Ectodermal cell (in vitro differentiated cells): ENCODE data around the gene ASTN2.

Experiments
- H3K27ac ChIP-seq: 2 replicates; pipeline ENCODE4 v1.7.0; 2013; ENCODE audit warnings: mild to moderate bottlenecking, low read depth, low read length; ENCODE audit not compliant: insufficient read depth, poor library complexity, severe bottlenecking
- H3K27me3 ChIP-seq: 2 replicates; pipeline ENCODE4 v1.7.0; 2013; ENCODE audit warnings: mild to moderate bottlenecking, low read length; ENCODE audit not compliant: insufficient read depth, control insufficient read depth, poor library complexity, severe bottlenecking
- H3K36me3 ChIP-seq: one replicate; pipeline ENCODE4 v1.7.0; 2013; ENCODE audit warnings: low read length; ENCODE audit not compliant: control insufficient read depth, insufficient read depth
- H3K4me1 ChIP-seq: one replicate; pipeline ENCODE4 v1.7.0; 2013; ENCODE audit warnings: low read length; ENCODE audit not compliant: control insufficient read depth, insufficient read depth
- H3K4me3 ChIP-seq: 2 replicates; pipeline ENCODE4 v1.7.0; 2013; ENCODE audit warnings: low read depth, low read length, control low read depth; ENCODE audit not compliant: insufficient read depth
- H3K9me3 ChIP-seq: 2 replicates; pipeline ENCODE4 v1.7.0; 2013; ENCODE audit warnings: mild to moderate bottlenecking, low read length, moderate library complexity; ENCODE audit not compliant: control insufficient read depth
- WGBS, 2 experiments: methylation state at CpG; one replicate each; pipeline ENCODE4 v1.1.7; 2013; ENCODE audit warnings: missing lambda C conversion rate in 2 of 2; 5-methylcytosine and 5-hydroxymethylcytosine counted together

The ASTN2 gene

DNA sequence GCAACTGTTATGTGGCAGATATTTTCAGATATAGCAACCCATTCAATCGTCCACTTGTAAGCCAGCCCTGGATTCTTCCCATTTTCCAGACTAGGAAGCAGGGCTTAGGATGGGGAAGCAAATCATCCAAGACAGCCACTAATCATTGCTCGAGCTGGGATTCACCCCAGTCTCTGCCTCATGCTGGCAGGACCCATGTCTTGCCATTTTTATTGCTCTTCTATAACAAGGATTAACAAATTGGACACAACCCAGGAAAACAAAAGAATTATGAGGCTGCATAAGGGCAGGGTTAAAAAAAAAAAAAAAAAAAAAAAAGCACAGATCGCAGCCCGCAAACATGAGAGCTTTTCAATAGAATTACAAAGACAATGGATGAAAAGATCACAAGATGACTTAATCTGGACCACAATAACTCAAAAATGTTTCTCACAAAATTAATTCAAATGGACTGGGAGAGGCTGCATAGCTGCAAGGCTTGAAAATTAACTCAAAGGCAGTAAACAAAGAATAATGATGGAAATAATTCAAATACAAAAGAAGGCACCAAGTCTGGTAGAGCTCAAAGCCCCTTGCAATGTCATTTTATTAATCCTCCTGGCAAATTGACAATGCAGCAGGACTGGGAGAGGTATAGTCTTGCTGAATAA, 40.7 kb downstream of the ASTN2 start:
- Histone ChIP-seq H3K4me1 (peaks cover 3% of the 10 kb centered on the region), H3K36me3 (no peaks in the 10 kb centered on the region), H3K27ac (no peak overlapping the region), H3K9me3 (no peaks in the 10 kb centered on the region), H3K4me3 (no peak overlapping the region), H3K27me3 (no peaks in the 10 kb centered on the region)
- 64 to 65% methylated on average over 3 of the region's 4 CpGs for WGBS, 2 experiments

DNA sequence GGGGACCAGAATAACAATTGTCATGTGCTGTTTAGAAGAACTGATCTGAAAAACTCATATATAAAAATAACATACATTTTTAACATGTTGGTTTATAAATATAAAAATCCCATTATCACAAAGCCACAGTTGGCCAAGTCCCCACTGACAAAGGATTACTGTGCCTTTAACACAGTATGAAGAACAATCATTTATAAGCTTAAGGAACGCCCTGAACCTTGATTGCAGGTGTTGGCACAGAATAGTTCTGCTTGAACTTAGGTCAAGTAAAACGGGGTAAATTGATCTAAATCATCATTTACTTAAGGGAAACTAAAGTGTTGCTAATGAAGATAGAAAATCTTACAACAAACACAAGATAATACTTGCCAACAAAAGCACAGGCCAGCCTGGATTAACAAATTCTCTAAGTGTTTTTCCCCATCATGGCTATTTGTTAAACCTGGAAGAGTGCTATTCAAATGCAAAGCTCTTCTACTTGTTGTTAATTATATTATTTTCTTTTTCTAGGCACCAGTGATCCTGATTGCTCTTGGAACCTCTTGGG, 46.1 kb downstream of the ASTN2 start:
- H3K27me3 ChIP-seq = no peaks in the 10 kb centered on the region
- WGBS, 2 experiments = 64 to 86% methylated on average over 1 of the region's 2 CpGs
- no peaks in the 10 kb centered on the region for H3K4me1 ChIP-seq

DNA sequence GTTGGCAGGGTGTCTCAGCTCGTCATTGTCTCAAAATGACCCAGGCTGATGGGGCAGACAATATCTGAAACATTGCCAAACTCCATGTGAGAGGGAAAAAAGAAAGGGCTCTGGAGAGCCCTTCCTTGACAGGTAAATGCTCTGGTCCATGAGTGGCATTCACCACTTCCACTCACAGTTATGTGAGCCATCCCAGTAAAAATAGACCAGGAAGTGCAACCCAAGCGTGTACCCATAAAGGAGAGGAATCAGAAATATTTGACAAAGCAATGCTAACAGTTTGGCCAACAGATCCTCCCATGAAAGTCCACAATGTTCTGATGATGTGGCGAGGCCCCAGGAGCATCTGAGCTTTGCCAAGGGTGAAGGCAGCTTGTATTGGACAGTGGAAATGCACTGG, 49.4 kb downstream of the ASTN2 start:
- no peaks in the 10 kb centered on the region for H3K36me3 ChIP-seq
- no peaks in the 10 kb centered on the region for H3K27me3 ChIP-seq
- H3K27ac ChIP-seq = no peak overlapping the region
- no peaks in the 10 kb centered on the region for H3K4me1 ChIP-seq
- no peak overlapping the region for H3K4me3 ChIP-seq
- H3K9me3 ChIP-seq = no peaks in the 10 kb centered on the region
- 91 to 97% methylated on average over 3 of the region's 3 CpGs for WGBS, 2 experiments

More for the DNA sequence above, 46.1 kb downstream of the ASTN2 start:
- Histone ChIP-seq H3K27ac (no peak overlapping the region), H3K4me3 (no peak overlapping the region), H3K36me3 (no peaks in the 10 kb centered on the region), H3K9me3 (no peaks in the 10 kb centered on the region)

DNA sequence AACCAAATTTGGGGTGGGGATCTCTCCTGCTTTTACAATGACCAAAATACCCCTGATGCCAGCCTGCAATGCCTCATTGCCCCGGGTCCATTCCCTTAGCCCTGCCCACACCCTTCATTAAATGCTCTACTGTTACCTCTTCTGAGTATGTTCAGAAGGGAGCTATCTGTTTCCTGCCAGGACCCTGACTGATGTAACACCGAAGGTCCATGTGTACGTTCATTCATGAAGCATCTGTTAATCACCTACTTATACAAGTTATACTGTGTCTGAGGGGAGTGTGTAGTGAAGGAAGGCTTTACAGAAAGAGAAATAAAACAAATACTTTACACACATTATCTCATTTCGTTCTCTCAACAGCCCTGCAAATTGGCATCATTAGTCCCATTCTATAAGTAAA, 51.9 kb downstream of the ASTN2 start:
- no peaks in the 10 kb centered on the region for H3K9me3 ChIP-seq
- no peaks in the 10 kb centered on the region for H3K4me1 ChIP-seq
- no peak overlapping the region for H3K27ac ChIP-seq
- H3K36me3 ChIP-seq = no peaks in the 10 kb centered on the region
- H3K4me3 ChIP-seq = no peak overlapping the region
- WGBS, 2 experiments = 85 to 90% methylated on average over 2 to 3 of the region's 4 CpGs
- no peaks in the 10 kb centered on the region for H3K27me3 ChIP-seq

DNA sequence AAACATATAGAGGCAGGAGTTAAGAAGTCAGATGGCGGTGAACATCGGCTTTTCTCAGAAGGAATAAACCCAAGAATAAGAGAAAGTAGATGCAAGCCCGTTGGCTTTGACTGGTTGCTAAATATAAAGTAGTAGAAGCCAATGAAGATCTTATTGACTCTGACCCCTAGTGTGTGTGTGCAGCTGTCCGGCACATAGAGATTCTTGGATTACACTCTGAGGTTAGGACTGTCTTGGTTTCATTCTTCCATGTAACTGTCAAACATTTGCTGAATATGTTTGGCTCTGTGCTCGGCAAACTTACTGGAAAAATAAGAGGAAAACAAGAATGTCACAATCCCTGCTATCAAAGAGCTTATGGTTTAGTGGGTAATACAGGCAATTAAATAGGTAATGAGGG, 54.9 kb downstream of the ASTN2 start:
- Histone ChIP-seq H3K27ac (no peak overlapping the region), H3K4me3 (no peak overlapping the region), H3K36me3 (no peaks in the 10 kb centered on the region), H3K27me3 (no peaks in the 10 kb centered on the region), H3K4me1 (no peaks in the 10 kb centered on the region), H3K9me3 (no peaks in the 10 kb centered on the region)
- 96 to 97% methylated on average over 5 of the region's 5 CpGs for WGBS, 2 experiments

DNA sequence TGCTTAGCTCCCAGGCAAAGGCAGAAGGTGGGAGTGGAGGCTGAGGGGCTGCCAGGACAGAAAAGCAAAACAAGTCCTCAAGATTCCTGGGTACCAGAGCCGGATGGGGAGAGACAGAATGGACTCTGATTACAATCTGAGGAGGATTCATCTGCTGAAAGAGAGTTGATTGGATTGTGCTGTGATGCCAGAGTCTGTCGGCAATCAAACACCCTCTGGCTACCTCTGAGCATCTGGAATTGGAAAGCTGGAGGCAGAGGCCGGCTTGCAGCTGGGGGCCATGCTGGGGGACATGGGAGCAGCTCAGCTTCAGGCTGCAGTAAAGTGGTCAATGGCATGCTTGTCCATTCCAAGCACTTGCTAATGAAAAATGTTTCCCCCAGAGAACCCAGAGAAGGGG, 59.3 kb downstream of the ASTN2 start:
- Histone ChIP-seq H3K9me3 (no peaks in the 10 kb centered on the region), H3K27ac (no peak overlapping the region), H3K36me3 (no peaks in the 10 kb centered on the region), H3K4me1 (no peaks in the 10 kb centered on the region), H3K27me3 (no peaks in the 10 kb centered on the region), H3K4me3 (no peak overlapping the region)
- 91 to 95% methylated on average over 3 of the region's 3 CpGs for WGBS, 2 experiments

DNA sequence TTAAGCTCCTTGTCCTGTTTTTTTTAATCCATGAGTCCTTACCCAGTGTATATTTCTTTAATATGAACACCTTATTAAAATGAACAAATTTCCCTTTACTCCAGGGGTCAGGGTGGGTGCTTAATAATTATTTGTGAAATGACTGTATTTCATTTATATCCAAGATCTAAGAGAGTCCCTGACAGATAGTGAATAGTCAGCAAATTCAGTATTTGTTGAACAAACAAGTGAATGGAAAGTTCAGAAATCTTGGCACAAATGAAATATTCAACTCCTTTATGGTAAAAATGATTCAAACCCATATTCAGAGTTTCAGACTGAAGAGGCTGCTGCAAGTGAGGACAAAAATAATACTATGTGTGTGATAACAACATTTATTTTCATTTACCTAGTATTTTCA, 59.9 kb downstream of the ASTN2 start:
- Histone ChIP-seq H3K9me3 (no peaks in the 10 kb centered on the region), H3K36me3 (no peaks in the 10 kb centered on the region), H3K4me1 (no peaks in the 10 kb centered on the region), H3K4me3 (no peak overlapping the region), H3K27ac (no peak overlapping the region), H3K27me3 (no peaks in the 10 kb centered on the region)

DNA sequence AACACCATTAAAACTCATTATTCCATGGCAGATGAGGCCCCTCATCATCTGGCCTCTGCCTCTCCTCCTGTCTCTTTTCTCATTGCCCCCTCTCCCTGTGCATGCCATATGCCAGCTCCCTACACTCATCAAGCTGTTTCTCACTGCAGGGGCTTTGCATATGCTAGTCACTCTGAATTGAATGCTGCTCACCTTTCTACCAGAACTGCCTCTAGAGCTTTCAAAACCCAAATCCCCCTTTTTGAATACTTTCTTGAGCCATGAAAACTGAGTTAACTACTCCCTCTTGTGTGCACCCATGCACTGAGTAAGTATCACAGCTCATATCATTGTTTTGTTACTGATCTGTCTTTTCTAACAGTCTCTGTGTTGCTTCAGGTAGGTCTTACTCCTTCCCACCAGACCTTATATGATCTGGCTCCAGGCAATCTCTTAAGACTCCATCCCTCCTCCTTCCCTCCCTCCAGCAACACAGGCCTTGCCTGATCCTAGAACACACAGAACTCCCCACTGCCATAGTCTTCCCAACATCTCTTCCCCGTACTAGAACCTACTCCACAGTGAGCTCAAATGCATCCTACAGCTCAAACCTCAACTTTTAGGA, 60.5 kb downstream of the ASTN2 start:
- Histone ChIP-seq H3K4me1 (no peaks in the 10 kb centered on the region), H3K27ac (no peak overlapping the region), H3K36me3 (no peaks in the 10 kb centered on the region), H3K27me3 (no peaks in the 10 kb centered on the region), H3K9me3 (no peaks in the 10 kb centered on the region), H3K4me3 (no peak overlapping the region)
- 88 to 91% methylated on average over 1 of the region's 1 CpG for WGBS, 2 experiments

DNA sequence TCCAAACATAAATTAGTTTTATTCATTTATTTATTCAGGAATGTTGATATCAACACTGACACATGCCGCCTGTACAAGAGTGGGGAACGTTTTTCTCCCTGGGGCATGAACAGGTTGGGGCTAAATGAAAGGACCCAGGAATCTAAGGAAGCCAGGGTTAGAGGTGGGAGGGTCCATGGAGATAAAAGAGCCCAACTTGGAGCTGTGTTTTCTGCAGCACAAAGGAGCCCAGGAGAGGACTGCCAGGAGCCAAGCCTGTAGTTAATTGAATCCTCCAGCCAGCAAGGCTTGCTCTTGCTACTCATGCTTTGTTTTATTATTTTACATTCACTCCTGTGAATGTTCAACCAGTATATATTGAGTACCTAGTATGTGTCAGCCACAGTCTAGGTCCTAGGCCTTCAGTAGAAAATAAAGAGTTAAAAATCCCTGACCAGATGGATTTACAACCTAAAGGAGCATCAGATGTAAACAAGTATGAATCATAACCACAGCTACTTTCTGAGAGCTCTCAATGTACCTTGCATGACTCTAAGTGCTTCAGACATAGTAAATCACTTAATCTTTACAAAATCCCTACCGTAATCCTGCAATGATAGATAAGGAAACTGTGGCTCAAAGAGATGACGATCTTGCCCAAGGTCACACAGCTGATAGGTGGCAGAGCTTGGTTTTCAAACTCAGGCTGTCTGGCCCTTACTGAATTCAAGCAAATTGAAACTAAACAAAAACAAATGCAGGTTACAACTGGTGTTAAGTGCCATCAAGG, 69.8 kb downstream of the ASTN2 start:
- no peaks in the 10 kb centered on the region for H3K36me3 ChIP-seq
- no peaks in the 10 kb centered on the region for H3K27me3 ChIP-seq
- no peak overlapping the region for H3K27ac ChIP-seq
- H3K4me1 ChIP-seq = peaks cover 17% of the 10 kb centered on the region
- 59 to 62% methylated on average over 4 of the region's 4 CpGs for WGBS, 2 experiments
- no peak overlapping the region for H3K4me3 ChIP-seq
- H3K9me3 ChIP-seq = no peaks in the 10 kb centered on the region

DNA sequence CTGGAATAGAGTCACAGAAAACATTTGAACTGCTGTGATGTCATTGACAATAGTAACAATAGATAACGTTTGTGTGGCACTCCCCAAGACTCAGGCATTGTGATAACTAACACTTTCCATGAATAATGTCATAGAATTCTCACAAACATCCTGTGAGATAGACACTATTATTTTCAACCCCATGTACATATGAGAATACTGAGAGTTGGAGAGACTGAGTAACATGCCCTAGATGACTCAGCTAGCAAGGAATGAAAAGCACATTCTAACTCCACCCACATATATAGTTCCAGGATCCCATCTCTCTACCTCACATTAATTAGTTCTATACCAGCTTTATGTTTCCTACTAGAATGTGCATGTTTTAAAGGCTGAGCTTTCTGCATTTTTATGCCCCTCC, 71.4 kb downstream of the ASTN2 start:
- WGBS, 2 experiments = 57 to 77% methylated on average over 1 of the region's 1 CpG
- H3K4me3 ChIP-seq = no peak overlapping the region
- H3K27me3 ChIP-seq = no peaks in the 10 kb centered on the region
- H3K27ac ChIP-seq = no peak overlapping the region
- H3K36me3 ChIP-seq = no peaks in the 10 kb centered on the region
- peaks cover 17% of the 10 kb centered on the region for H3K4me1 ChIP-seq
- H3K9me3 ChIP-seq = no peaks in the 10 kb centered on the region
